Smooth muscle cell of the brain vasculature (primary cell): ENCODE data around the gene HOXB6.

ENCODE experiments used
- DNase-seq: peaks from one replicate; pipeline ENCODE4 v3.0.0-alpha.2; 2012; ENCODE audit warnings: low read depth, low spot score

The HOXB6 gene

DNA sequence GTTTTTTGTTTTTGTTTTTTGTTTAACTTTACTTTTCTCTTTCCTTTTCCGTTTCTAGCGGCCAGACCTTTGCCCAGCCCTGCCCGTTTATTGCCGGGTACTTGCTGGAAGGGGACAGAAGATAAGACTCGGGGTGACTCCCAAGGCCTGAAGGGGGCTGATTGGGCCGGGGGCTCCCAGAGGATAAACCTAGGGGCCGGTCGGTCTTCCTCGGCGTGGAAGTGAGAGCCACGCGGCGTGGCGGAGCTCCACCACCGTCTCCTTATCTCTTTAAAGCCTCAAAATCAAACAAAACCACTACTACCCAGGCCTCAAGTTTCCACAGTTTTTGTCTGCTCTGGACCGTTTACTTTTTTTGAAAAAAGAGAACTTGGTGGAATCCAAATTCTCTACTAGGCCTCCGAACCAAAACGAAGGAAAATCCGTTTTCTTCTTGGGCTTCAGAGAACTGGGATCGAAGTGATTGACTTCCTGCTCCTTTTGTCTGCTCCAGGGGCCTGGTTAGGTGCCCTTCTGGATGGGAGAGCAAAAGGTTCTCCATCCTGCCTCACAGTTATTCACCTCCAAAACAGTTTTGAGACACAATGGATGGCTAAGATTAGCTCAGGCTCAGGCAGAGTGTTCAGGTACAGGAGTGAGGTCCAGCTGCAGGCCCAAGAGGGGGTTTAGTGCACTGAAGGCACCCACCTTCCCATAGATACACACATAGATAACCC lies 29.9 kb upstream of the HOXB6 start:
- no peak for DNase-seq

DNA sequence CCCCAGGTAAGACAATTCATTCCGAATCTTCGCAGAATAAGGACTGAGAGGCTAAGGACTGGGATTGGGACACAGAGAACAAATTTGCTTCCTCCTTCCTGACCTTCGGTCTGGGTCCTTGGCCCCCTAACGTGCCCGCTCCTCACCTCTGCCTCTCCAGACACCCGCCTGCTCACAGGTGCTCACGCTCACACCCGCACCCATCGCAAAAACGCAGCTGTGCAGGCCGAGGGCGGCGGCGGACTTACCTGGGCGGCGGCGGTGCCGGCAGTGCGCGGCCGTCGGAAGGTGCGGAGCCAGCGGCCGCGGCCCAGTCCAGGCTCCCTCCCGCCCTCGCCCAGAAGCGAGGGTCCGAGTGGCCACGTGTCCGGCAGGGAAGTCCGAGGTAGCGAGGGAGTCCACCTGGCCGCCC lies 28.5 kb upstream of the HOXB6 start:
- DNase-seq = no peak

DNA sequence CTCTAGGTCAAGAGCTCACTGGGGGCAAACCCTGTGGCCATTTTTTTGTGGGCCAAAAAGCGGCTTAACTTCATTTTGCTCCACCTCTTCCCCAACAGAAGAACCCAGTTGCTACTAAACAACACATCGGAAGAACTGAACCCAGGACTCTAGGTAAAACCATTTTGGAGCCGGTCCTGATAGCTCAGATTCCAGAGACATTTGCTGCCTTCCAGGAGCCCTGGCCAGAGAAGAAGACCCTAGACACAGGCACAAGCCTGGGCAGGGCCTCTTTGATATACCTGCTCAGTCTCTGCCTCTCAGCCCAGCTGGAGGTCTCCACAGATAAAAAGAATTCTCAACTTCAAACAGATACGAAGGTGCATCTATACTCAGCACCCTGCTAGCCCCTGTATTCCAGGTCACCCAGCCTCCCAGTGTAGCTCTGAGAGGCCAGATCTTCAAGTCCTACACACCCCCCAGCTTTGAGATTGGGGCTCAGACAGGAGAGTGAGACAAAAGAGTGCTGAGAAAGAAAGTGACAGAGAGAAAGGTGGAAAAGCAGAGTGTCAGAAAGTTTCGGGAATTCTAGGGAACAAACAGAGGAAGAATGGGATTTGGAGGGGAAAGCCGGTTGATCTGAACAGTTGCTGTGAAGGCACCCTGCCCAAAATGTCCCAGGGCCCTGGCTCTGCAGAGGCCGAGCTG lies 27.9 kb upstream of the HOXB6 start:
- DNase-seq = no peak

DNA sequence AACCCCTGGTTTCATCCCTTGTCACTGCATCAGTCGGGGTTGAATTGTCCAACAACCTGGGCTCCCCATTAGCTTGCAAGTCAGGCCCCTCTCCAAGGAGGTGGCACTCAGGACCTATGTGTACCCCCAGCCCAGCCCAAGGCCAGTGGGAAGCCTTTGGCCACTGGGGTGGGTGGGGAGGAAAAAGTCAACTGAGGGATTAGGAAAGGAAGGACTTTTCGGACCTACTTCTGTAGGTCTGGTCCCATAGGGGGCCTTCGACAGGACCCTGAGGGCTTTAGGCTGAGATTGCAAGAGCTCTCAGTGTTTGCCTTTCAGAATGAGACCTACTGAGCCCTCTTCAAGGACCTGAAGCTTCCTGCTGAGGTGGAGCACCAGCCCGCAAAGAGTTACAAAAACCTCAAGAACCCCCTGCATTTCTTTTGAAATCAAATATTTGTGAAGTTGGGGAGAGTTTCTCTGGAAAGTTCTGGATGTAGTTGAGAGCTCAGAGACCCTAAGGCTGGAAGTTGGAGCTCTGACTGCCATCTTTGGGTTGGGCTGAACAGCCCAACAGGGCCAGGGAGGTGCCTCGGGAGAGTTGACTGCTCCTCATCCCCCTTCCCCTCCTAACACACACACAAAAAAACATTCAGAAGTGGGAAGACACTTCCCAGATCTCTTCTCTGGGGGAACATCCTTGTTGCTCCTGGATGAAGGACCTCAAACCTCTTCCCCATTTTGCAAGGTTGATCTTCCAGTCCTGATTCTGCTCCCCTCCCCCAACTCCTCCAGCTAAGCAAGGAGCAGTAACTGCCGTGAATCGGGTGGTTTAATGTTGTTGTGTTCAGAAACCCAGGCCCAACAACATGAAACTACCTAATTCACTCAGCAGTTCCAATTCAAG lies 27.1 kb upstream of the HOXB6 start:
- DNase-seq = no peak

DNA sequence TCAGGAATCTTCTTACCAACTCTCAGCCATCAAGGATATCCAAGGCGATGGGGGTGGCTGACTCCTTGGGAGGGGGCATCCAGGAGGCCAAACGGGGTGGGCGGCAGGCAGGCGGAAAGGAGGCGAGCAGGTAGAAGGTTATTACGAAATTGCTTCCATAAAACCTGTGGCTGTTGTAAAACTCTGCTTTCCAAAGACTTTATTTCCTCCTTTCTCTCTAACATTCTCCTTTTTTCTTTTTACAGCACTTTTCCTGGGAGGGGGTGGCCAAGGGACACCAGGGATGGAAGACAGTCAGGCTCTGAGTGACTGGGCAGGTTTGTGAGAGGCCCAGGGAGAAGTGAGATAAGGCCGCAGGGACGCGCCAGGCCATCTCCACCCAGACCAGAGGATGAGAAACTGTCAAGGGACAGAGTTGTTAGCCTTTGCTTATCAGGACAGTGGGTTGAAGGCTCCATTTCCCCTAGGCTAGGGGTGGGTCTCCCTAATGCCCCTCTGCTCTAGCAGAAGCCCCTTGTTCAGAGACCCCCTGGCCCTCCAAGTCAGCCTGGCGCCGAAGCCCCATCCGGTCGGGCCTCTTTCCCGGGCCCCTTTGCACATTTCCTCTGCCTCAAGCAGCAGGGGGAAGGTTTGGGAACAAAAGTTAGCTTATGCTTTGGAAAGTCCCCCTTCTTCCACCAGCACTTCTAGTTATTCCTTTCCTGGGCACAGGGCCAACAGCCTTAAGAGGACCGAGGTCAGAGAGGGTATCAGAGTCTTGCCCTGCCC lies 26.3 kb upstream of the HOXB6 start:
- DNase-seq = no peak

DNA sequence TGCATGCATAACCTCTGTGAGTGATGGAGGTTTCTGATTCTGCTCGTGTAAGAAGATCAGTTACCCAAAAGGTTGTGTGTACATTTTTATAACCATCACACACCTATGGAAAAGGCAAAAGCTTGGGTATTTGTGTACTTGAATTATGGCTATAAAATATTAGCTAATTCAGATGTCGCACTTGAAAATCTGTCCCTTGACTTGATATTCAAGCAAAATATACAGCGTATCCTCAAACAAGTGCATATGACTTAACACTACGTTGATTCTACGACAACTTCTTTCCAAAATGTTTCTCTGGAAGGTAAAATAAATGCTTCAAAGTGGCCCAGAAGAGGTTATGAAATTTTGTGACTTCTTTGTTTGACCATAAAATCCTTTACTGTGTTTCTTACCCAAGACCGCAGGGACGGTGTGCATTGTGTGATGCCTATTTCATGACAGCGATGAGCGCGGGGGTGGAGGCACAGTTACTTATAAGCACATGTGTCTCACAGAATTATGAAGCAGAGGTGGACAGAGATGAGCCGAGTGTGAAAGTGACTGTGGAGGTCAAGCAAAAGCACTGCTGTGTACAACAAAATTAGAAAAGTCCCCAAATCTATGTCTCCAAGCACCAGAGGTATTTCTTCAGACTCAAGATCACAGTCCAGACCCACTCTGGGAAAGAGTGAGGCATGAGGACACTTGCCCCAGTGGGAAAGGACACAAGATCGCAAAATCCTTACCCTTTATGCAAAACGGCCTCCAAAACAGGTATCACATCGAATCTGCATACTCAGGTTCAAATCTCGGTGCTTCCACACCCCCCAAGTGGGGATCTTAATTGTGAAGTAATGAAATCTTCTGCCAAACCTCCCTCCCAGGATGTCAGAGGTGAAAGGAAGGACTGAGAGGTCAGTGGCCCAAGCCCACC lies 25.5 kb upstream of the HOXB6 start:
- no peak for DNase-seq

DNA sequence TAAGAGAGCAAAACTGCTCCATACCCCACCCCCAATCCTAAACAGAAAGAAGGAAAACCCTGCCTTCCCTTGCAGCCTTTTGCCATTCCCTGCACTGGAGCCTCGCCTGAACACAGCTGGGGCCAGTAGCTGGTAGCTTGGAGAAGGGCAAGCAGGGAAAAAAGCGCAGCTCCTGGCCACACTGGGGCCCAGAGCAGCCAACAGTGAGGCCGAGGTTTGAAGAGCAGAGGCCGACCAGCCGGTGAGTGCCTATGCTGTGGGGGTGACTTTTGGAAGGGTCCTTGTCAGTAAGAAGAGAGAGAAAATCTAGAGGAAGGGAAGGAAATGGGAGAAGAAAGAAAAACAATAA lies 24.6 kb upstream of the HOXB6 start:
- no peak for DNase-seq

DNA sequence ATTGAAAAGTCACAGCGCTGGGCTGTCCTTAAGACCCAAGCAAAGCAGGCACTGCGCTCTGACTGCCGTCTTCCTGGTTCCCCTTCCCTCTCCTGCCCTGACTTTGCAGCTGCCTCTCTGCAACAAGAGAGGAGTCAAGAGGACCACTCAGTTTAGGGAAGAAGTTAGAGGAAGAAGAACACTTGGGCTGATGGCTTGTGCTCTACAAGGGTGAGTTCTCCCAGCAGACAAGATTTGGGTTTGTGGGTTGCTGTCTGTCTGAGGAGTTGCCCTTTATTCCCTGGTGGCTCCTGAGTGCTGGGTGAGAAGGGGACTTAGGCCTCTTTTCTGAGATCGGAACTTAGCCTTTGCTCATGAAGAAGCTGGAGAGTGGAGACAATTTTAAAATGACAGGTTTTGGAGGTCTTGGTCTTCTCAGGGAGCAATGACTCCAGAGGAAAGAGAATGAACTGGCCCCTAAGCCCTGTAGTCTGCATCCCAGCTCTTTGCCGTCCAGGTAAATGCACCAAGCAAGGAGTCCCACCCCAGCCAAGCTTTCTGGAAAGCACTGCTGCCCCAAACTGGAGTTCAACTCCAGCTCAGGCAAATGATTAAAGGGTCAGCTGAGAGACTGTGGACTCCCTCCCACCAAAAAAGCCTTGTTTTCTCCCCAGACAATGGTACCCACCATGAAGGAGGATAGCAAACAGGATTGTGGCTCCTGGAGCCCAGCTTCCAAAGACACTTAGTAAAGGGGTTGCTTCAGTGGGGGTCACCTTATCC lies 24.0 kb upstream of the HOXB6 start:
- DNase-seq = no peak

DNA sequence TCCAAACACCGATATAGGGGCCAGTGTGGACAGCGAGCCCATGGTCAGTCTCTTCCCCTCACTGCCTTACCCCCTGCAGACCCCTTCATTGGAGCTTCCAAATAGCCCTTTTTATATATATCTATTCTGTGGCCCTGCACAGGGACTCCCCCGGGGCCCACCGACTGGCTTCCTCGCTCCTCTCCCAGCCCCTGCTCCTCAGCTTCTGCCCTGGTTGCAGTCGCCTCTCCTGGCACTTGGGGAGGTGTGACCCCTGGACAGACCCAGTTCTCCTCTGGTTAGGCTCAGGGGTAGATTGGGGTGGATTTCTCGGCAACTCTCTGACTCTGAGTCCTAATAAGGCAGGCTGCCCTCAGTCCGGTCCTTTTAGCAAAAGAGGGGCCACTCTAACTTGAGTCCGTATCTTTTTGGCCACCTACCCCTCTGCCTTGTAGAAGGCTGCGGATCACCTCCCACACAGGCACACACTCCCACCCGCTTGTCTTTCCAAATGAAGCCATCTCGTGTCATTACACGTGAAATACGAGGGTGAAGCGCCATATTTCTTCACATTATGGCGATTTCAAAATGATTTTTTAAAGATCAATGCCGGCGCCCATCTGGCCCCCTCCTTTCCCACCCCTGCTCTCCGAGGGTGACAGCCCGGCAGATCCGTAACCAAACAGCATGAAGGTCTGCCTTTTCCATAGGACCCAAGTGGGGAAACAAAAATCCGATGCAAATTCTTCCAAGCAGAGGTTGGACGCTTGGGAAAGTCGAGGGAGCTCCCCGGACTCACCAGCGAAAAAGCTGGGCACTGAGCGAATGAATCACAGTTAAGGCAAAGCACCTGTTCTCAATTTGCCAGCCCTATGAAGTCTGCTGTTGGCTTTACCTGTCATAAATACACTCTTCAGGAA lies 23.1 kb upstream of the HOXB6 start:
- no peak for DNase-seq

DNA sequence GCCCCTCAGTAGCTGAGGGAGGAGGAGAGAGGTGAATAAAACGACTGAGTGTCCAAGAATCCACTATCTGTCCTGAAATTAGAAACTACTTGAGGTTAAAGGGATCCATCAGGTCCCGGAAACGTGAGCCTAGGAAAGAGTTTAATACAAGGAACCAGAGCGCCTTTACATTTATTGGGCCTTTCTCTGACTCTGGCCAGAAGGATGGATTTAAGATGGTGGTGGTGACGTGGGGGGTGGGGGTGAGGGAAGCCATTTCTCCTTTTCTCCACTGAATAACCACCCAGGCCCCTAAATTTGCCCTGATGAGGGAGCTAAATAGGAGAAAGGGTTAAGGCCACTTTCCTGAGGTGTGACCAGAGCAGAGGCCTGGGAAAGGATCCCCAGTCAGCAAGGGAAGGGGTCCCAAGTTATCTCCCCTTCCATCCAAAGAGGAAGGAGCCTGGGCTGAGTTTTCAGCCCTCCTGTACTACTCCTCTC lies 22.4 kb upstream of the HOXB6 start:
- no peak for DNase-seq

DNA sequence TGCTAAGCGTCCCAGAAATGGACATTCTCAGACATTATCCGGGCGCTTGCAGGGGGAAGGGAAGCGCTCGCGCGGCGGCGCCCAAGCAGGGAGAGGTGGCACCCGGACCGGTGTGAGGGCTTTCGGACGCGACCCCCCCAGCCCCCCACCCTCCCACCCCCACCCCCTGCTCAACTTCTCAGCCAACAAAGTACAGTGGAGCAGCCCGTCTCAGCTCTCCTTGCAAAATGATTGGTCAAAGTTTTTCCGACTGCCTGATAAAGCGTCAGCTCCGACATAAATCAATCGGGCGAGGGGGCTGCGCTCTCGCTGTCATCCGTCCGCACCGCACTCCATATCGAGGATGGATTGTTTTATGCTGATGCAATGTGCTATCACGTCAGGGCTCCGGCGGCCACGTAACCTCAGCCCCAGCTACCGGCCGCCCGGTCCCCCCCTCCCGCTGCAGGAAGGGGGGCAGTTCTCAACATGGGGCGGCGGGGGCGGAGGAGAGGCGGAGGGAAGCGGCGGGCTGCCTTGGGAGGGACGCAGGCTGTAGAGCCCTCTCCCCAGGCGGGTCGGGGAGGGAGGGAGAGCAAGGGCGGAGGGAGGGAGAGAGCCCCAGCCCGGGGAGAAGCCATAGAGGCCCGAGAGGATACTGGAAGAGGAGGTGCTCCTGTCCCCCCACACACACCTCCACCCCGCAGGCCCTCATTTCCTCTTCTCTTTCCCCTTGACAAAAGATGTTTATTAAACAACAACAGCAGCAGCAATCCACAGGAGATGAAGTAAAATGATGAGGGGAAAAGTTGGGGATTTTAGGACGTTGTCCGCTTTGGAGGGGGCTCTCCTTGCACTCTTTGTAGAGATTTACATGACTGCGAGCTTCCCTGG lies 21.7 kb upstream of the HOXB6 start, which contains the start of gene HOXB9:
HOXB9 (minus strand) TSS at position 114 of the 873 bp plus-strand sequence; CDS start at position 25, 89 bp downstream.
- DNase-seq = no peak

DNA sequence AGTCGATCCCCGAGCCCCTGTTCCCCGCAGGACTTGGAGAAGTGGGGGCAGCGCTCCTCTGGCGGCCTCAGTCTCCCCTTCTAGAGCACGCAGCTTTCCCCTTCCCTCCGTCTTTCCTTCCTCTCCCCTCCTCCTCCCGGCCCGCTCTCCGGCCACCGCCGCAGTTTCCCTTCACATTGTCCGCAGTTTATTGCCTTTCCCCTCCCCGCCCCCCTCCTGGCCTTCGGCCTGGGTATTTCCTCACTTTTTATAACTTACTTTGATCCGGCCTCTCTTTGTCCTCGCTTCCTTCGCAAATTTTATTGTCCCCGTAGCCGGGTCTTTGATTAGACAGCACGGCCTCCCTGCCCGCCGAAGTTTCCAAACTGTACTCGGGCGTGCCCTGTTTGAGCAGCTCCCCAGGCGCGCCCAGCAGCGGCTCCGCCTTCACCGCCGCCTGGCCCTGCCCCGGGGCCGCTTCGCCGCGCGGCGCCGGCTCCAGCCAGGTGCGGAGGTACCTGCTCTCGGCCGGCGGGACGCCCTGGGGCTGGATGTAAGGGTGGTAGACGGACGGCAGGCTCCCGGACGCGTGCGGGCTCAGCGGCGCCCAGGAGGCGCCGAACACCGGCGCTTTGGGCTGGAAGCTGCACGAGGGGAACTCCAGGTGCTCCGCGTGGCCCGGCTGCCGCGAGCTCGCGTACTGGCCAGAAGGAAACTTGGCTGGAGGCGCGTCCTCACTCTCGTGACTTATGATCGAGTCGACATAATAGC lies 20.9 kb upstream of the HOXB6 start:
- DNase-seq = no peak

DNA sequence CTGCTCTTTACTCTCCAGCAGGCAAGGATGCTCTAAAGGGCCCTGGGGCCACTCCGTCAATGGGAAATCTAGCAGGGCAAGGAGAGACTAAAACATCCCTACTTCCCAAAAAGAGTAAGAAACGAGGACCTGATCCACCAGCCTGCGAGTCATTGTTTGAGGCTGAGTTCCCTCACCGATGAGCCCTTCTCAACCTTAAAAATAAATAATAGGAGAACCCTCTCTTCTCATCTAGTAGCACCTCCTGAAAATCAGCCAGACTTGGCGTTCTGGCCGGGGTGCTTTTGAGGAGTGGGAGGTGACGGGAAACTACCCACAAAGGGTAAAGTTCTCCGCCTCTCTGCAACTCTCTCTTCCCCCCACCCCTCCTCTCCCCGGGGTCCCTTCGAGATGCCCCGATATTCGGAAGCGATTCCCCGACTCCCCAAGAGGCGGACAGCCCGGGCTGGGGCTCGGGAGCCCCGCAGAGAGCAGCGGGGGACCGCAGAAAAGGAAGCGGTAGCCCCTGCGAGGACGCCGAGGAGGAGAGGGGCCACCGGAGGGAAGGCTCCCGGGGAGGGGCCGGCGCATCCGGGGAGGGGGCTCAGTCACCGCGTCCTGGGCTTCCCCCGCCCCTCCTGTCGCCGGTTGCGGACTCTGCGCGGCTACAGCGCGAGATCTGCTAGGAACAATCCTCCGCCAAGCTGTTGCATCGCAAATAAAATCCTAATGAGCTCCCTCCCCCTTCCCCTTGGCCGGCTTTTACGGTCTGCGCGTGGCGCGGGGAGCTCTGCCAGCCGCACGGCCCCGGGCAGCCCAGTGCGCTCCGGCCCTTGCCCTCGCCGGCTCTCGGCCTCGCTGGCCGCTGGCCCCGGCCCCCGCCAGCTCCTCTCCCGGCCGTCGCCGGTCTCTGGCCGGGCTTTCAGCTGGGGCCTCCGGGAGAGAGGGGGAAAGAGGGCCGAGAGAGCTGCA lies 20.0 kb upstream of the HOXB6 start:
- DNase-seq = no peak

DNA sequence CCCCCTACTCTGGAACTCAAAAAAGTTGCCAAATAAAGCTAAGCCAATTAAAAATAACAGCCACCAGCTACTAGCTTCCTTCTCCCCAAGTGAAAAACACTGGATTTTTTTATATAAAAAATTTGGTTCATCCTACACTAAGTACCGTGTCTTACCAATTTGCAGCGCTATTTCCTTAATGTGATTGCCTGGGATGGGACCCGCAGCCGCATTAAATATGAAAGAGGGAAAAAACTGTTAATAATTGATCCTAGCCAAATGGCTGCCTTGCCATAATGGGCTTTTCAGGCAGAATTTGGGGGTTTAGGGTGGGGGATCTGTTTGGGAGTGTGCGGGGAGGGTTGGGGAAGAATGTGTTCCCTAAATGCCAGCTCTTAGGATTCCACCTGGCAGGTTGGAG lies 19.3 kb upstream of the HOXB6 start:
- DNase-seq = no peak

DNA sequence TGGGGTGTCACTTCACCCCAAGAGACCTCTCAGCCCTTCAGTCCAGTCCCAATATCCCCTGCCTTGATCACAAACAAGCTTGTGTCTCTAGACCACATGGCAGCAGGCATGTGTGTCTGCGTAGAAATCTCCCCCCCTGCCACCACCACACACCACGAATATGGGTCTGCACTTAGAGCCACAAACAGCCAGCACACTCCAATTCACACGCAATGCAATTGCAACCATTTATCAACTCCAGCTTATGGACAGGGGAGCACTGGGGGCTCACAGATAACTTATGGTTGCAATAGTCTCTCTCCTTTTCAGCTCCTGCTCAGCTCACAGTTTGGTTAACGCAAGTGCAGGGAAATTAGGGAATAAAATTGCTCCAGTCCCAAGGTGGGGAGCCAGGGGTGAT lies 18.8 kb upstream of the HOXB6 start:
- DNase-seq = no peak

DNA sequence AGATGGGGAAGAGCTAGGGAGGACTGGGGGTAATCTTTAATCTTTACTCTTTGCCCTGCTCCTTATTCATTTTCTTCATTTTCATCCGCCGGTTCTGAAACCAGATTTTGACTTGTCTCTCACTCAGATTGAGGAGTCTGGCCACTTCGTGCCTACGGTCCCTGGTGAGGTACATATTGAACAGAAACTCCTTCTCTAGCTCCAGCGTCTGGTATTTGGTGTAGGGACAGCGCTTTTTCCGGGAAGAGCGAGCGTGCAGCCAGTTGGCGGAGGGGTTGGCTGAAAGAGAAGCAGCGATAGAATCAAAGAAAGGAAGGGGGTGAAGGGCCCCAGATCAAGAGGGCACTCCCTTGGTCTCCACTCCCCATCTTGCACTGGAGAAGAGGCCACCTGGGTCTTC lies 18.1 kb upstream of the HOXB6 start:
- no peak for DNase-seq
